ENCODE data around the gene ARHGEF37. TPM values are rescaled to one million over a fixed set of nuclear protein-coding genes. Genes with fewer than 3 reads are reported as not detected.

ARHGEF37 gene
- total and polyA plus RNA-seq, 2 of the 8 experiments (the other 6 are each of a cell fraction or from before 2014, with no cell fraction given) = 0.21 to 0.48 TPM

DNA sequence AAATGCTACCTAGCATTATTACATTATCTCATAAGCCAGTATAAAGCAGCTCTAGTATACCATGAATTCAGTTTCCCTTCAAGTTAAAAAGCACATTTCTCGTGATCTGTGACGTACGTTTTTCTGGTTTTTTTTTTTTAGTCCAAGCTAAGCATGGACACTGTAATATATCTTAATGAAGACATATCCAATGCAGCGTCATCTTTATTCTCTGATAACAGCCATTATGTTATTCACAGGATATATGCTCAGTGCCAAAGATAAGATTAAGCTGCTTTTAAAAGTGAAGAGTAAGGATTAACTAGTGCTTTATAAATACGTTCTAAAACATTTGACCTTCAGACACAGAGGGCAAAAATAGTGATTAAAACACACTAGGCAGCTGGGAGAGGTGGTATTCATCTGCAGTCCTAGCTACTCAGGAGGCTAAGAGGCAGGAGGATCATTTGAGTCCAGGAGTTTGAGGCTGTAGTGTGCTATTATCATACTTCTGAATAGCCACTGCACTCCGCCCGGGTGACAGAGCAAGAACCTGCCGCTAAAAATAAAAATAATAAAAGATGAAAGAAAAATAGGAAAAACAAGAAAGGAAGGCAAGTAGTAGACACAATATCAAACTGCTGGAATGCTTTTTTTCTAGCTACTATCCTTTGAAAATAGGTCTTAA is 37.8 kb upstream of the ARHGEF37 start:
- Histone ChIP-seq H3K23me2 (ENCODE audit: low read depth, low read length) (no peaks in the 10 kb centered on the region), H2BK15ac (ENCODE audit: low read length) (no peak overlapping the region), H3K4me1 (replicated peaks in 1 of 4; ENCODE audit: control insufficient read depth in 3 of 4, insufficient read depth in 4 of 4, low read length in 3 of 4) (peaks cover 0 to 10% (median 3%) of the 10 kb centered on the region in 4 experiments; a peak in 4 of 7 replicates), H3K4me3 (ENCODE audit: extremely low read depth in 1 of 4, insufficient read depth in 2 of 4, low read depth in 3 of 4, low read length in 4 of 4) (no peak overlapping the region), H4K91ac (replicated peaks; ENCODE audit: insufficient read length, low read length) (no peak overlapping the region), H2AK5ac (ENCODE audit: low read depth, low read length) (no peak overlapping the region), H3K4me2 (ENCODE audit: insufficient read depth in 1 of 2, low read depth in 2 of 2, low read length in 2 of 2) (no peak overlapping the region), H3K56ac (replicated peaks; ENCODE audit: insufficient read length, low read depth, low read length) (no peak overlapping the region), H3K79me2 (ENCODE audit: control insufficient read depth in 1 of 2, insufficient read depth in 2 of 2, low read length in 2 of 2) (peaks cover 73 to 98% of the 10 kb centered on the region in 2 experiments), H3K9ac (replicated peaks in 1 of 4; ENCODE audit: extremely low read depth in 1 of 4, low read depth in 3 of 4, low read length in 3 of 4) (no peak overlapping the region), H3K23ac (ENCODE audit: insufficient read length) (no peak overlapping the region), H3K14ac (ENCODE audit: insufficient read length) (no peak overlapping the region), H2AFZ (ENCODE audit: low read length) (no peak overlapping the region), H3K27ac (ENCODE audit: low read depth, low read length) (no peak overlapping the region), H4K5ac (ENCODE audit: insufficient read length, low read depth, low read length) (no peak overlapping the region), H3K79me1 (ENCODE audit: low read depth, low read length) (no peaks in the 10 kb centered on the region), H2BK12ac (ENCODE audit: low read depth, low read length) (no peak overlapping the region), H2BK5ac (ENCODE audit: low read depth, low read length) (no peak overlapping the region), H4K8ac (ENCODE audit: extremely low read depth, insufficient read depth, low read length) (no peak overlapping the region), H3K36me3 (ENCODE audit: control insufficient read depth in 2 of 4, insufficient read depth in 4 of 4, low read length in 3 of 4) (peaks cover 3 to 73% (median 16%) of the 10 kb centered on the region in 4 experiments; a peak in 7 of 8 replicates), H3K4ac (replicated peaks; ENCODE audit: insufficient read length, low read depth, low read length) (no peak overlapping the region), H3K27me3 (replicated peaks in 1 of 4; ENCODE audit: control insufficient read depth in 3 of 4, extremely low read depth in 1 of 4, insufficient read depth in 3 of 4, low read length in 3 of 4) (no peaks in the 10 kb centered on the region), H2BK120ac (replicated peaks; ENCODE audit: low read depth, low read length) (no peak overlapping the region), H3K9me3 (ENCODE audit: insufficient read depth in 2 of 2, low read depth in 1 of 2, low read length in 1 of 2) (no peaks in the 10 kb centered on the region), H2BK20ac (ENCODE audit: low read length) (no peak overlapping the region), H3K18ac (ENCODE audit: extremely low read depth, low read length) (no peak overlapping the region), H4K20me1 (replicated peaks in 1 of 2; ENCODE audit: control insufficient read depth in 1 of 2, insufficient read depth in 2 of 2, low read length in 2 of 2) (peaks cover 17 to 18% of the 10 kb centered on the region in 2 experiments)
- POLR2A ChIA-PET (ENCODE audit: partially characterized antibody) = interaction anchor here (0.9 to 11.0 kb wide), 7 partner anchors 9 to 172 kb away, joined by 3 to 65 read pairs (median 5); no protein-coding TSS in a partner anchor
- WGBS, 2 experiments (ENCODE audit: extremely low coverage in 1 of 2, insufficient coverage in 1 of 2, insufficient read length in 1 of 2, insufficient replicate concordance in 2 of 2, low coverage in 1 of 2, low lambda C conversion rate in 2 of 2, missing lambda C conversion rate in 1 of 2) = 97% methylated on average over 8 of the region's 8 CpGs; no CpG with 5 or more reads in 1 of the 2 experiments
- FAIRE-seq = no peak
- CTCF ChIA-PET (ENCODE audit: partially characterized antibody) = interaction anchor here (0.7 to 16.3 kb wide), 8 partner anchors 9 to 176 kb away, joined by 3 to 174 read pairs (median 4); no protein-coding TSS in a partner anchor
- no peak for DNase-seq (ENCODE audit: low read depth in 1 of 2, low spot score in 2 of 2)
- TF ChIP-seq POLR2A (IDR thresholded peaks at IDR 0.05; ENCODE audit: control extremely low read depth in 1 of 2, low read depth in 2 of 2, low read length in 2 of 2) = no peak
- TF ChIP-seq SIX5 (IDR thresholded peaks at IDR 0.05; ENCODE audit: low read depth, low read length) = no peak
- no peak for TF ChIP-seq CHD1 (IDR thresholded peaks at IDR 0.05; ENCODE audit: low read depth, low read length)
- TF ChIP-seq, protein P1, sequence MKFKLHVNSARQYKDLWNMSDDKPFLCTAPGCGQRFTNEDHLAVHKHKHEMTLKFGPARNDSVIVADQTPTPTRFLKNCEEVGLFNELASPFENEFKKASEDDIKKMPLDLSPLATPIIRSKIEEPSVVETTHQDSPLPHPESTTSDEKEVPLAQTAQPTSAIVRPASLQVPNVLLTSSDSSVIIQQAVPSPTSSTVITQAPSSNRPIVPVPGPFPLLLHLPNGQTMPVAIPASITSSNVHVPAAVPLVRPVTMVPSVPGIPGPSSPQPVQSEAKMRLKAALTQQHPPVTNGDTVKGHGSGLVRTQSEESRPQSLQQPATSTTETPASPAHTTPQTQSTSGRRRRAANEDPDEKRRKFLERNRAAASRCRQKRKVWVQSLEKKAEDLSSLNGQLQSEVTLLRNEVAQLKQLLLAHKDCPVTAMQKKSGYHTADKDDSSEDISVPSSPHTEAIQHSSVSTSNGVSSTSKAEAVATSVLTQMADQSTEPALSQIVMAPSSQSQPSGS (IDR thresholded peaks at IDR 0.05; ENCODE audit: low read length) = no peak
- no peak for TF ChIP-seq HDAC2 (IDR thresholded peaks at IDR 0.05; ENCODE audit: borderline replicate concordance in 1 of 2, low read depth in 2 of 2, low read length in 2 of 2)
- TF ChIP-seq YY1 (IDR thresholded peaks at IDR 0.05; ENCODE audit: low read depth, low read length) = no peak
- TF ChIP-seq RXRA (IDR thresholded peaks at IDR 0.05; ENCODE audit: insufficient read depth, low read depth, low read length) = no peak
- TF ChIP-seq CREB1 (IDR thresholded peaks at IDR 0.05) = no peak
- no peak for TF ChIP-seq FOSL1 (IDR thresholded peaks at IDR 0.05; ENCODE audit: insufficient read depth, low read depth, low read length)
- no peak for TF ChIP-seq TAF7 (optimal IDR thresholded peaks at IDR 0.05; ENCODE audit: borderline replicate concordance, low read depth, low read length)
